Stimulated activated naive CD4-positive, alpha-beta T cell treated with Interleukin-2 at 50 U/mL for 16 hours (primary cell): ENCODE data around the gene IL13RA1.
"Not testable (repeated sequence)": the region's sequence is repeated elsewhere in the genome, so short reads cannot be mapped to it uniquely, and the experiment has no call there.

Source experiments
- DNase-seq: peaks from one replicate; lab custom pipeline; 2025; lab: John Stamatoyannopoulos, UW

The IL13RA1 gene

GRCh38 chrX:118726887-118727685, at the start of gene IL13RA1:
IL13RA1 (plus strand) TSS chrX:118727606; CDS start chrX:118727639, 33 bp downstream.
- no peak for DNase-seq

- no peak for DNase-seq
Observed at GRCh38 chrX:118679290-118679689, 48.1 kb upstream of the IL13RA1 start.

- no peak for DNase-seq
Observed at GRCh38 chrX:118682258-118683014, 45.0 kb upstream of the IL13RA1 start.

GRCh38 chrX:118685393-118685792, 42.0 kb upstream of the IL13RA1 start:
- DNase-seq: no peak

GRCh38 chrX:118688935-118689334, 38.5 kb upstream of the IL13RA1 start:
- no peak for DNase-seq

GRCh38 chrX:118693843-118694242, 33.6 kb upstream of the IL13RA1 start:
- no peak for DNase-seq

GRCh38 chrX:118694638-118695037, 32.8 kb upstream of the IL13RA1 start:
- DNase-seq: no peak

- DNase-seq: no peak
Observed at GRCh38 chrX:118698516-118699170, 28.8 kb upstream of the IL13RA1 start.

- DNase-seq: no peak
Observed at GRCh38 chrX:118702741-118703140, 24.7 kb upstream of the IL13RA1 start.

- no peak for DNase-seq
Observed at GRCh38 chrX:118706681-118707080, 20.7 kb upstream of the IL13RA1 start.

GRCh38 chrX:118714521-118714920, 12.9 kb upstream of the IL13RA1 start:
- DNase-seq: no peak

GRCh38 chrX:118715917-118716316, 11.5 kb upstream of the IL13RA1 start:
- not testable (repeated sequence) for DNase-seq

- not testable (repeated sequence) for DNase-seq
Observed at GRCh38 chrX:118716833-118717232, 10.6 kb upstream of the IL13RA1 start.

- DNase-seq: no peak
Observed at GRCh38 chrX:118717678-118718391, 9.6 kb upstream of the IL13RA1 start.

- no peak for DNase-seq
Observed at GRCh38 chrX:118718737-118719136, 8.7 kb upstream of the IL13RA1 start.

- no peak for DNase-seq
Observed at GRCh38 chrX:118720058-118720707, 7.2 kb upstream of the IL13RA1 start.

GRCh38 chrX:118723376-118723775, 4.0 kb upstream of the IL13RA1 start:
- DNase-seq: no peak

- no peak for DNase-seq
Observed at GRCh38 chrX:118724365-118724764, 3.0 kb upstream of the IL13RA1 start.

GRCh38 chrX:118724775-118725174, 2.6 kb upstream of the IL13RA1 start:
- DNase-seq: no peak

- no peak for DNase-seq
Observed at GRCh38 chrX:118726396-118726795, 1.0 kb upstream of the IL13RA1 start.

GRCh38 chrX:118727686-118728339, 407 bp downstream of the IL13RA1 start:
- no peak for DNase-seq
